K562 (cell line): ENCODE measurements around the gene ARID5B. TPM values are rescaled to one million over a fixed set of nuclear protein-coding genes. Genes with fewer than 3 reads are reported as not detected.

Experiments used
- ATAC-seq: fragments of 200-7000 bp; cut with Tn5 transposase; 3 replicates; pipeline ENCODE4 v1.9.1; 2020; ENCODE audit warnings: moderate library complexity
- BruUV-seq: library from RNA; stranded (reverse); fragments of 400-500 nt; replicated peaks from 2 replicates; lab custom pipeline; 2021; lab: Mats Ljungman, UMichigan
- CTCF ChIA-PET: fragments of 300-600 bp; formaldehyde crosslinking; extraction: SDS; loops from one replicate; lab custom pipeline; 2021; ENCODE audit warnings: low intra/inter-chr PET ratio; lab: Yijun Ruan, JAX
- POLR2A ChIA-PET: fragments of 300-600, 350-650 bp; sonication (Branson Sonifier 250); formaldehyde crosslinking; extraction: SDS; loops from one replicate; lab custom pipeline; 2021; ENCODE audit warnings: antibody characterized with exemption, inconsistent platforms; lab: Yijun Ruan, JAX
- DNase-seq, 4 experiments: peaks; one replicate each; pipeline versions ENCODE4 v3.0.0 to v3.0.0-alpha.2; 2011 to 2018; ENCODE audit warnings: low spot score in 3 of 4, mixed read lengths in 3 of 4; ENCODE audit errors: extremely low read depth in 1 of 4
- FAIRE-seq: peaks from 2 replicates; lab custom pipeline; 2011; peaks lifted over from hg19 to GRCh38; lab: Jason Lieb, UNC
- H2AFZ ChIP-seq: 2 replicates; pipeline ENCODE4 v1.6.0; 2011; ENCODE audit warnings: low read depth, low read length, control low read depth, inconsistent platforms
- H3K27ac ChIP-seq: fragments of 200-600 bp; 3 replicates; pipeline ENCODE4 v1.8.0; 2011; ENCODE audit warnings: low read depth, mild to moderate bottlenecking, control low read depth, inconsistent platforms, low read length, moderate library complexity, mixed read lengths; ENCODE audit errors: extremely low read depth
- H3K27me3 ChIP-seq, 2 experiments: fragments of 300-600 bp in 1 of 2; 2 replicates in 1 of 2; 3 replicates in 1 of 2; pipeline versions ENCODE4 v1.6.0 to v1.8.0; 2011; ENCODE audit warnings: inconsistent platforms in 2 of 2, low read length in 2 of 2, mild to moderate bottlenecking in 1 of 2, mixed read lengths in 1 of 2, moderate library complexity in 1 of 2; ENCODE audit not compliant: control insufficient read depth in 2 of 2, insufficient read depth in 2 of 2
- H3K36me3 ChIP-seq: fragments of 300-600 bp; 3 replicates; pipeline ENCODE4 v1.8.0; 2011; ENCODE audit warnings: mild to moderate bottlenecking, low read length, inconsistent platforms; ENCODE audit not compliant: control insufficient read depth, insufficient read depth
- H3K4me1 ChIP-seq, 2 experiments: fragments of 200-600 bp in 1 of 2; replicated peaks in 1 of 2; 2 replicates in 1 of 2; 3 replicates in 1 of 2; pipeline versions ENCODE4 v1.5.1 to v1.8.0; 2011; ENCODE audit warnings: inconsistent platforms in 2 of 2, low read length in 2 of 2, mild to moderate bottlenecking in 1 of 2, mixed read lengths in 1 of 2, moderate library complexity in 1 of 2; ENCODE audit not compliant: control insufficient read depth in 2 of 2, insufficient read depth in 2 of 2
- H3K4me2 ChIP-seq: 2 replicates; pipeline ENCODE4 v1.6.1; 2011; ENCODE audit warnings: low read length, control low read depth, inconsistent platforms, mixed read lengths; ENCODE audit not compliant: insufficient read depth
- H3K4me3 ChIP-seq: fragments of 200-600 bp; sonication (generic), shearing (Covaris generic); 2 replicates; pipeline ENCODE4 v1.5.1; 2016; ENCODE audit warnings: control low read depth, inconsistent platforms
- H3K79me2 ChIP-seq: fragments of 200-600 bp; 3 replicates; pipeline ENCODE4 v1.8.0; 2011; ENCODE audit warnings: low read length, inconsistent platforms; ENCODE audit not compliant: control insufficient read depth, insufficient read depth
- H3K9ac ChIP-seq, 2 experiments: 2 replicates each; pipeline versions ENCODE4 v1.6.0 to v1.6.1; 2011; ENCODE audit warnings: low read depth in 2 of 2, low read length in 2 of 2, control low read depth in 1 of 2, inconsistent platforms in 1 of 2, mild to moderate bottlenecking in 1 of 2, mixed read lengths in 1 of 2; ENCODE audit not compliant: insufficient read depth in 1 of 2
- H3K9me1 ChIP-seq: one replicate; pipeline ENCODE4 v1.6.0; 2011; ENCODE audit warnings: inconsistent platforms, mild to moderate bottlenecking, low read length, moderate library complexity; ENCODE audit not compliant: control insufficient read depth, insufficient read depth
- H3K9me3 ChIP-seq: replicated peaks from 2 replicates; pipeline ENCODE4 v1.5.1; 2011; ENCODE audit warnings: low read depth, low read length, inconsistent platforms; ENCODE audit not compliant: control insufficient read depth, insufficient read depth
- H4K20me1 ChIP-seq: replicated peaks from 2 replicates; pipeline ENCODE4 v1.6.1; 2011; ENCODE audit warnings: low read length, inconsistent platforms, mixed read lengths; ENCODE audit not compliant: control insufficient read depth, insufficient read depth
- BCL6 ChIP-seq: fragments of 250-450 bp; sonication (Bioruptor Pico); IDR thresholded peaks from 2 replicates; pipeline ENCODE4 v1.4.0; 2020
- BHLHE40 ChIP-seq: IDR thresholded peaks from 2 replicates; pipeline ENCODE4 v1.6.1; 2011; ENCODE audit warnings: low read length, improper control_type of control experiment
- CBFB ChIP-seq: sonication (generic); formaldehyde crosslinking; IDR thresholded peaks from 2 replicates; pipeline ENCODE4 v1.4.0; 2020; ENCODE audit warnings: mild to moderate bottlenecking, missing genetic modification reagents
- DDX20 ChIP-seq: fragments of 450-650 bp; IDR thresholded peaks from 2 replicates; pipeline ENCODE4 v1.6.1; 2016; ENCODE audit warnings: missing genetic modification characterization, low read depth, mild to moderate bottlenecking, missing compliant biosample characterization, moderate library complexity
- E2F1 ChIP-seq: sonication (generic); formaldehyde crosslinking; IDR thresholded peaks from 2 replicates; pipeline ENCODE4 v1.8.1; 2023; ENCODE audit warnings: mild to moderate bottlenecking, missing genetic modification reagents, moderate library complexity
- L3MBTL2 ChIP-seq: fragments of 450-650 bp; IDR thresholded peaks from 2 replicates; pipeline ENCODE4 v1.6.1; 2016; ENCODE audit warnings: mild to moderate bottlenecking, moderate library complexity
- PHF20 ChIP-seq: fragments of 450-650 bp; IDR thresholded peaks from 2 replicates; pipeline ENCODE4 v1.6.1; 2018; ENCODE audit not compliant: partially characterized antibody
- PRPF4 ChIP-seq: fragments of 200-400 bp; formaldehyde crosslinking; IDR thresholded peaks from one replicate; pipeline ENCODE4 v1.6.1; 2017; ENCODE audit warnings: low read length, low read depth, mild to moderate bottlenecking; ENCODE audit not compliant: insufficient read depth, poor library complexity, severe bottlenecking
- SMARCA4 ChIP-seq: fragments of 450-650 bp; IDR thresholded peaks from 2 replicates; pipeline ENCODE4 v1.6.1; 2016
- SOX6 ChIP-seq: fragments of 450-650 bp; IDR thresholded peaks from 2 replicates; pipeline ENCODE4 v1.6.1; 2014; ENCODE audit warnings: mild to moderate bottlenecking
- SREBF1 ChIP-seq: fragments of 150-350 bp; IDR thresholded peaks from 2 replicates; pipeline ENCODE4 v1.6.1; 2014; ENCODE audit warnings: antibody characterized with exemption, low read depth, low read length, borderline replicate concordance
- XRCC5 ChIP-seq: fragments of 200-400 bp; formaldehyde crosslinking; IDR thresholded peaks from 2 replicates; pipeline ENCODE4 v1.6.1; 2017; ENCODE audit warnings: low read depth, mild to moderate bottlenecking, low read length
- ZBTB17 ChIP-seq: fragments of 450-650 bp; formaldehyde crosslinking; IDR thresholded peaks from 2 replicates; pipeline ENCODE4 v1.4.0; 2020; ENCODE audit warnings: mild to moderate bottlenecking
- ZFP30 ChIP-seq: fragments of 250-450 bp; sonication (Bioruptor Pico); IDR thresholded peaks from 2 replicates; pipeline ENCODE4 v1.8.0; 2022; ENCODE audit warnings: moderate library complexity, mild to moderate bottlenecking, inconsistent platforms, borderline replicate concordance
- ZNF121 ChIP-seq: sonication (generic); formaldehyde crosslinking; conservative IDR thresholded peaks from 2 replicates; pipeline ENCODE4 v1.8.0; 2022; ENCODE audit warnings: missing genetic modification reagents
- ZNF124 ChIP-seq: sonication (generic); formaldehyde crosslinking; IDR thresholded peaks from 2 replicates; pipeline ENCODE4 v1.8.1; 2022; ENCODE audit warnings: missing genetic modification reagents
- ZNF175 ChIP-seq: fragments of 200-800 bp; sonication (Bioruptor generic); IDR thresholded peaks from 2 replicates; pipeline ENCODE4 v1.6.1; 2016; ENCODE audit warnings: low read depth, mild to moderate bottlenecking, missing genetic modification characterization, missing compliant biosample characterization
- whole genome bisulfite sequencing: fragments of 100-300 bp; shearing (Covaris generic); methylation state at CpG from one replicate; pipeline ENCODE4 v1.1.6; 2016; ENCODE audit warnings: low coverage, mixed read lengths; ENCODE audit not compliant: insufficient coverage; ENCODE audit errors: missing lambda C conversion rate; 5-methylcytosine and 5-hydroxymethylcytosine counted together
- in situ Hi-C: fragments of 300-500 bp; cut with MboI; formaldehyde crosslinking; loops from 4 replicates; pipeline ENCODE4 v1.15.0; 2018; ENCODE audit warnings: inconsistent platforms, mixed read lengths
- intact Hi-C: fragments of 100-400 bp; cut with micrococcal nuclease; formaldehyde crosslinking; loops from 2 replicates; pipeline ENCODE4 v1.14.2; 2022
- polyA plus RNA-seq, 8 experiments: library from polyadenylated mRNA; depleted of rRNA in 4 of 8; stranded (reverse) in 5 of 8; unstranded in 3 of 8; fragments of >200 nt; fragmentation: Nextera tagmentation in 2 of 8; fragmentation: Illumina TruSeq in 1 of 8; extraction: Ambion mirVana in 2 of 8; extraction: Trizol in 1 of 8; gene quantifications; 2 replicates each; pipeline versions ENCODE4 v1.2.1 to v1.2.3, GENCODE V29; 2011 to 2014; ENCODE audit warnings: inconsistent platforms in 1 of 8, missing spikeins in 1 of 8
- total RNA-seq, 7 experiments: library from RNA; depleted of rRNA in 6 of 7; stranded (reverse); fragments of >200 nt in 6 of 7; fragmentation: Illumina TruSeq in 2 of 7; extraction: Trizol in 2 of 7; gene quantifications; 2 replicates each; pipeline versions ENCODE4 v1.2.1 to v1.2.3, GENCODE V29; 2011 to 2021; ENCODE audit warnings: low replicate concordance in 1 of 7
- TF ChIP-seq, protein P1 (sequence below): fragments of 250-450 bp; sonication (Bioruptor Pico); IDR thresholded peaks from 2 replicates; pipeline ENCODE4 v1.5.1; 2021; ENCODE audit warnings: mild to moderate bottlenecking
- TF ChIP-seq, protein P2 (sequence below): fragments of 450-650 bp; formaldehyde crosslinking; IDR thresholded peaks from 2 replicates; pipeline ENCODE4 v1.4.0; 2022; ENCODE audit warnings: mild to moderate bottlenecking, moderate library complexity

The ARID5B gene
- total and polyA plus RNA-seq, 9 of the 15 experiments (the other 6 are each of a cell fraction or from before 2014, with no cell fraction given): 0.48 to 1.6 (median 0.80) TPM

DNA sequence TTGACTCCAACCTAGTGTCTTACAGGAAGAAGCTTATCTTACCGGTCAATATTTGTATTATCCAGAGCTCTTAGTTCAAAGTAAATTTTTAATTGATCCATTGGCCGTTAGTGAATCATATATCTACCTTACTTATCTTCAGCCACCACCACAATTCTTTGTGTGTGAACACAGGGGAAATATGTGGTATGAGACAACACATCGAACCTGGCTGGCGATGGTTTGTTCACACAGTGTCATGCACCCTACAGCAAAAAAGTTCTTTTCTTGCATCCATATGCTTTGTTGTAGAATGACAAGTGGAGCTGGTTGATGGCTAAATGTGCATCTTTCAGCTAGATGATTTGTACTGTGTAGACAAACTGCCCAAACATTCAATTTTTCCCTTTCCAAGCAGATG is 65.8 kb downstream of the ARID5B start (continued):
- TF ChIP-seq ZNF175 (CRISPR knock-in tag) (no peak), ZNF124 (CRISPR knock-in tag) (no peak), DDX20 (tag) (no peak)

DNA sequence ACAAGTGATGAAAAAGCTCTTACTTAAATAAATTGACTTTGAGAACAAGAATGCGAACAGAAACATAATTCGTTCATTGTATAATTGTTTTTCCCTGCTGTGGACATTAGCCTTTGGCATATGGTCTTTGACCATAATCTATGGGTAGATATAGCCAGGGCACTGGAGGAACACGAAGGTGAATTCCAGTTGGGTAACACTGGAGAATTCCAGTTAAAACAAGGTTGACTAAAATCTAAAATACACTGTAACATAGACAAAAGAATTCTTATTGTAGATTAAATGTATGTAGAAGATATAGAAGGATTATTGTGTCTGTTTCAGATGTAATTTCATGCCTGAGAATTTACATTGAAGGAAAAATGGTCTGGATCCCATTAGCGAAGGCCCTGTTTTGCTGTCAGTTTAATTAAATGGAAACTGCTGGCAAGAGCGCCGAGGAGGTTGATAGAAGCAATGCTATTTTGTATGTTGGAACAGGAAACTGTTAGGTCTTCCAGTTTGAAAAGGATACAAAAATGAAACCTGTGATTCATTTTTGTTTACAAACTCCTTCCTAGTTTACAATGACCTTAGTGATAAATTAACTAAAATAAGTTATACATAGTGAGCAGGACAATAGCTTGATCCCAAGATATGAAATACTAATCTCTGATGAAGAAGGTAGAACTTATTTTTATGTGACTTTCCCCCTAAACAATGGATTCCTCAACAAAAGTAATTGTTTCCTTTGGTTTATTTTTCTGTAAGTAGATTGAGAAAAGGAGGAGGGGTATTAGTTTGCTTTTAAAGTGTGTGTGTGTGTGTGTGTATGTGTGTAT is 68.9 kb downstream of the ARID5B start:
- POLR2A ChIA-PET: interaction anchor here (0.6 kb wide), 1 partner anchor 20 kb away, joined by 3 read pairs; no protein-coding TSS in a partner anchor
- TF ChIP-seq PRPF4 (no peak), ZFP30 (CRISPR knock-in tag) (no peak), PHF20 (no peak), XRCC5 (no peak), BCL6 (CRISPR knock-in tag) (no peak), SREBF1 (no peak), ZBTB17 (no peak), ZNF121 (CRISPR knock-in tag) (no peak), BHLHE40 (no peak), CBFB (CRISPR knock-in tag) (no peak), SMARCA4 (no peak), L3MBTL2 (no peak), E2F1 (CRISPR knock-in tag) (no peak), SOX6 (no peak)
- TF ChIP-seq, protein P1, sequence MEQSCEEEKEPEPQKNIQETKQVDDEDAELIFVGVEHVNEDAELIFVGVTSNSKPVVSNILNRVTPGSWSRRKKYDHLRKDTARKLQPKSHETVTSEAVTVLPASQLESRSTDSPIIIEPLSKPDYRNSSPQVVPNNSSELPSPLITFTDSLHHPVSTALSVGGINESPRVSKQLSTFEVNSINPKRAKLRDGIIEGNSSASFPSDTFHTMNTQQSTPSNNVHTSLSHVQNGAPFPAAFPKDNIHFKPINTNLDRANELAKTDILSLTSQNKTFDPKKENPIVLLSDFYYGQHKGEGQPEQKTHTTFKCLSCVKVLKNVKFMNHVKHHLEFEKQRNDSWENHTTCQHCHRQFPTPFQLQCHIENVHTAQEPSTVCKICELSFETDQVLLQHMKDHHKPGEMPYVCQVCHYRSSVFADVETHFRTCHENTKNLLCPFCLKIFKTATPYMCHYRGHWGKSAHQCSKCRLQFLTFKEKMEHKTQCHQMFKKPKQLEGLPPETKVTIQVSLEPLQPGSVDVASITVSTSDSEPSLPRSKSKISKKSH: no peak
- TF ChIP-seq, protein P2, sequence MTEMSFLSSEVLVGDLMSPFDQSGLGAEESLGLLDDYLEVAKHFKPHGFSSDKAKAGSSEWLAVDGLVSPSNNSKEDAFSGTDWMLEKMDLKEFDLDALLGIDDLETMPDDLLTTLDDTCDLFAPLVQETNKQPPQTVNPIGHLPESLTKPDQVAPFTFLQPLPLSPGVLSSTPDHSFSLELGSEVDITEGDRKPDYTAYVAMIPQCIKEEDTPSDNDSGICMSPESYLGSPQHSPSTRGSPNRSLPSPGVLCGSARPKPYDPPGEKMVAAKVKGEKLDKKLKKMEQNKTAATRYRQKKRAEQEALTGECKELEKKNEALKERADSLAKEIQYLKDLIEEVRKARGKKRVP (CRISPR knock-in tag): no peak

More for the DNA sequence above, 68.9 kb downstream of the ARID5B start:
- no peak for DNase-seq
- H3K27me3 ChIP-seq: no peaks in the 10 kb centered on the region
- no peak for ATAC-seq
- H3K4me2 ChIP-seq: no peak overlapping the region
- H3K9ac ChIP-seq: no peak overlapping the region
- no peaks in the 10 kb centered on the region for H3K4me1 ChIP-seq
- CTCF ChIA-PET: no interaction called here
- no peaks in the 10 kb centered on the region for H4K20me1 ChIP-seq
- no peaks in the 10 kb centered on the region for H3K9me1 ChIP-seq
- no peaks in the 10 kb centered on the region for H3K36me3 ChIP-seq
- H3K27ac ChIP-seq: no peak overlapping the region
- BruUV-seq: no TSS peak
- no peak overlapping the region for H3K4me3 ChIP-seq
- in situ Hi-C loops: no loop called here
- no peaks in the 10 kb centered on the region for H3K79me2 ChIP-seq
- no peaks in the 10 kb centered on the region for H3K9me3 ChIP-seq
- H2AFZ ChIP-seq: no peak overlapping the region
- FAIRE-seq: no peak
- 40% methylated on average over 6 of the region's 6 CpGs for WGBS
- intact Hi-C loops: no loop called here
